ENCODE results near the gene CALHM3. TPM values are rescaled to one million over a fixed set of nuclear protein-coding genes. Genes with fewer than 3 reads are reported as not detected.

Gene CALHM3
- total and polyA plus RNA-seq, 2 experiments from 2014 or later: 0.14 to 0.19 TPM

DNA sequence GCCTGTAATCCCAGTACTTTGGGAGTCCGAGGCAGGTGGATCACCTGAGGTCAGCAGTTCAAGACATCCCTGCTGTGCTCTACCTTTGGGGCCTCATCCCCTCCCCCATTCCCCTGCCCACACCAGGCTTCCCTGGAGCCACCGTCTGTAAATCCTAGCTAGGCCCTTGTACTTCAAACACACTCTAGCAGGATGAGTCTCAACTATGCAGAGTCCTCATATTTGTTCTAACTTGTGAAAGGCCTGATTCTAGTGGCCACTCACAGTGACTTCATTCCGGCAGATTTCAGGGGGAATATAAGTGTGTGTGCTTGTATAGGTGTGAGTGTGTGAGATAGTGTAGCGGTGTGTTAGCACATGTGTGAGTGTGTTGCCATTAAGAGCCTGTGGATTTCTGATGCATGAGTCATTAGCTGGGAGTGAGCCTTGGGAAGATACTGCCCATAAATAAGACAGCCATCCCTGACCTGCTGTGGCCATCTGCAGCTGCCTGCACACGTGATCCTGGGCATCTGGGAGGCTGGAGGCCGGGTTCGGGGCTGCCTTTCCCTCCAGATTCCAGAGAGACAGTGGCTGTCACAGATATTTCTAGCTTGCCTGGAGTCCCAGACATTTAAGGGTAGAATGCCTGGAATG, 12.8 kb upstream of the CALHM3 start (continued):
- TF ChIP-seq REST (IDR thresholded peaks at IDR 0.05; ENCODE audit: unreplicated experiment) (no peak), STAT1 (IDR thresholded peaks at IDR 0.05; ENCODE audit: unreplicated experiment) (no peak)

DNA sequence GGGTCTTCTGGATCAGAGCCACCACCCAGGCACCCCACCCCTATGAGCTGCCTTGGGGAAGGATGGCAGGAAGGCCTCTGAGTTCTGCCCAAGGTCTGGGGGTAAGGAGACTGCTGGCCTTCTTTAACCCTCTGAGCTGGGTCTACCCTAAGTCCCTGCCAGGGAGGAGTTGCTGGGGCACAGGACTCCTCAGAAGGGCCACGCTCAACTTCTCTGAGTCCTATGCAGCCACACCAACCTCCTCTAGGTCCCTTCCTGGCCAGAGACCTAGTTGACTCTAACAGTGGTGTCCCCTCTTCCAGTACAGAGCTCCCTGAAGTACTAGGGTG, 11.9 kb upstream of the CALHM3 start:
- Histone ChIP-seq H4K20me1 (replicated peaks; ENCODE audit: insufficient read depth) (no peaks in the 10 kb centered on the region), H3K27me3 (ENCODE audit: insufficient read depth) (peaks cover 42% of the 10 kb centered on the region), H3F3A (replicated peaks; ENCODE audit: low read depth) (peaks cover 5% of the 10 kb centered on the region; the same call in 1 of the 2 replicates), H3K9me2 (ENCODE audit: insufficient read depth) (no peaks in the 10 kb centered on the region), H3K4me3 (no peak overlapping the region), H3K4me1 (ENCODE audit: insufficient read depth) (no peaks in the 10 kb centered on the region; the same call in 1 of the 2 replicates), H3K27ac (ENCODE audit: low read depth) (no peak overlapping the region), H3K79me2 (replicated peaks; ENCODE audit: insufficient read depth) (no peaks in the 10 kb centered on the region), H2AFZ (no peak overlapping the region), H3K36me3 (ENCODE audit: insufficient read depth) (no peaks in the 10 kb centered on the region), H3K4me2 (no peak overlapping the region)
- Mint-ChIP-seq H3K27ac (no peak overlapping the region), H3K9me3 (no peaks in the 10 kb centered on the region; the same call in 2 of the 3 replicates), H3K4me1 (peaks cover 18% of the 10 kb centered on the region; the same call in 2 of the 3 replicates), H3K4me3 (no peak overlapping the region), H3K27me3 (ENCODE audit: insufficient read depth, low read depth, poor library complexity) (peaks cover 28% of the 10 kb centered on the region), H3K36me3 (ENCODE audit: low read depth) (no peaks in the 10 kb centered on the region)
- ATAC-seq (no peak), DNase-seq (ENCODE audit: low spot score) (no peak)
- TF ChIP-seq, protein P1, sequence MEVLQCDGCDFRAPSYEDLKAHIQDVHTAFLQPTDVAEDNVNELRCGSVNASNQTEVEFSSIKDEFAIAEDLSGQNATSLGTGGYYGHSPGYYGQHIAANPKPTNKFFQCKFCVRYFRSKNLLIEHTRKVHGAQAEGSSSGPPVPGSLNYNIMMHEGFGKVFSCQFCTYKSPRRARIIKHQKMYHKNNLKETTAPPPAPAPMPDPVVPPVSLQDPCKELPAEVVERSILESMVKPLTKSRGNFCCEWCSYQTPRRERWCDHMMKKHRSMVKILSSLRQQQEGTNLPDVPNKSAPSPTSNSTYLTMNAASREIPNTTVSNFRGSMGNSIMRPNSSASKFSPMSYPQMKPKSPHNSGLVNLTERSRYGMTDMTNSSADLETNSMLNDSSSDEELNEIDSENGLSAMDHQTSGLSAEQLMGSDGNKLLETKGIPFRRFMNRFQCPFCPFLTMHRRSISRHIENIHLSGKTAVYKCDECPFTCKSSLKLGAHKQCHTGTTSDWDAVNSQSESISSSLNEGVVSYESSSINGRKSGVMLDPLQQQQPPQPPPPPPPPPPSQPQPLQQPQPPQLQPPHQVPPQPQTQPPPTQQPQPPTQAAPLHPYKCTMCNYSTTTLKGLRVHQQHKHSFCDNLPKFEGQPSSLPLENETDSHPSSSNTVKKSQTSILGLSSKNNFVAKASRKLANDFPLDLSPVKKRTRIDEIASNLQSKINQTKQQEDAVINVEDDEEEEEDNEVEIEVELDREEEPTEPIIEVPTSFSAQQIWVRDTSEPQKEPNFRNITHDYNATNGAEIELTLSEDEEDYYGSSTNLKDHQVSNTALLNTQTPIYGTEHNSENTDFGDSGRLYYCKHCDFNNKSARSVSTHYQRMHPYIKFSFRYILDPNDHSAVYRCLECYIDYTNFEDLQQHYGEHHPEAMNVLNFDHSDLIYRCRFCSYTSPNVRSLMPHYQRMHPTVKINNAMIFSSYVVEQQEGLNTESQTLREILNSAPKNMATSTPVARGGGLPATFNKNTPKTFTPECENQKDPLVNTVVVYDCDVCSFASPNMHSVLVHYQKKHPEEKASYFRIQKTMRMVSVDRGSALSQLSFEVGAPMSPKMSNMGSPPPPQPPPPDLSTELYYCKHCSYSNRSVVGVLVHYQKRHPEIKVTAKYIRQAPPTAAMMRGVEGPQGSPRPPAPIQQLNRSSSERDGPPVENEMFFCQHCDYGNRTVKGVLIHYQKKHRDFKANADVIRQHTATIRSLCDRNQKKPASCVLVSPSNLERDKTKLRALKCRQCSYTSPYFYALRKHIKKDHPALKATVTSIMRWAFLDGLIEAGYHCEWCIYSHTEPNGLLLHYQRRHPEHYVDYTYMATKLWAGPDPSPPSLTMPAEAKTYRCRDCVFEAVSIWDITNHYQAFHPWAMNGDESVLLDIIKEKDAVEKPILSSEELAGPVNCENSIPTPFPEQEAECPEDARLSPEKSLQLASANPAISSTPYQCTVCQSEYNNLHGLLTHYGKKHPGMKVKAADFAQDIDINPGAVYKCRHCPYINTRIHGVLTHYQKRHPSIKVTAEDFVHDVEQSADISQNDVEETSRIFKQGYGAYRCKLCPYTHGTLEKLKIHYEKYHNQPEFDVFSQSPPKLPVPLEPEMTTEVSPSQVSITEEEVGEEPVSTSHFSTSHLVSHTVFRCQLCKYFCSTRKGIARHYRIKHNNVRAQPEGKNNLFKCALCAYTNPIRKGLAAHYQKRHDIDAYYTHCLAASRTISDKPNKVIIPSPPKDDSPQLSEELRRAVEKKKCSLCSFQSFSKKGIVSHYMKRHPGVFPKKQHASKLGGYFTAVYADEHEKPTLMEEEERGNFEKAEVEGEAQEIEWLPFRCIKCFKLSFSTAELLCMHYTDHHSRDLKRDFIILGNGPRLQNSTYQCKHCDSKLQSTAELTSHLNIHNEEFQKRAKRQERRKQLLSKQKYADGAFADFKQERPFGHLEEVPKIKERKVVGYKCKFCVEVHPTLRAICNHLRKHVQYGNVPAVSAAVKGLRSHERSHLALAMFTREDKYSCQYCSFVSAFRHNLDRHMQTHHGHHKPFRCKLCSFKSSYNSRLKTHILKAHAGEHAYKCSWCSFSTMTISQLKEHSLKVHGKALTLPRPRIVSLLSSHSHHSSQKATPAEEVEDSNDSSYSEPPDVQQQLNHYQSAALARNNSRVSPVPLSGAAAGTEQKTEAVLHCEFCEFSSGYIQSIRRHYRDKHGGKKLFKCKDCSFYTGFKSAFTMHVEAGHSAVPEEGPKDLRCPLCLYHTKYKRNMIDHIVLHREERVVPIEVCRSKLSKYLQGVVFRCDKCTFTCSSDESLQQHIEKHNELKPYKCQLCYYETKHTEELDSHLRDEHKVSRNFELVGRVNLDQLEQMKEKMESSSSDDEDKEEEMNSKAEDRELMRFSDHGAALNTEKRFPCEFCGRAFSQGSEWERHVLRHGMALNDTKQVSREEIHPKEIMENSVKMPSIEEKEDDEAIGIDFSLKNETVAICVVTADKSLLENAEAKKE (CRISPR knock-in tag; IDR thresholded peaks at IDR 0.05): no peak

Data from GM23338 (cell line).